Stimulated activated naive CD8-positive, alpha-beta T cell treated with anti-CD3 and anti-CD28 coated beads, Interleukin-15, amount 100 ng/mL, for 72 hours (primary cell): Measurements from ENCODE around the gene LHPP.

ENCODE experiments used
- ATAC-seq: fragments of 150-1000 bp; cut with Tn5 transposase; 2 replicates; pipeline ENCODE4 v1.10.0; 2021; ENCODE audit warnings: mild to moderate bottlenecking, moderate library complexity
- DNase-seq, 2 donors: peaks; one replicate each; pipeline ENCODE4 v3.0.0; 2021 to 2022
- H3K27ac Mint-ChIP-seq, 2 donors: one replicate each; pipeline ENCODE4 v1.8.0; 2022; ENCODE audit warnings: mild to moderate bottlenecking in 2 of 2, mixed read lengths in 2 of 2, moderate library complexity in 2 of 2
- H3K27me3 Mint-ChIP-seq: one replicate; pipeline ENCODE4 v1.8.0; 2022; ENCODE audit warnings: mixed read lengths
- H3K4me1 Mint-ChIP-seq: one replicate; pipeline ENCODE4 v1.8.0; 2022; ENCODE audit warnings: mild to moderate bottlenecking, mixed read lengths
- H3K4me3 Mint-ChIP-seq, 2 donors: one replicate each; pipeline ENCODE4 v1.8.0; 2022; ENCODE audit warnings: mild to moderate bottlenecking in 2 of 2, mixed read lengths in 2 of 2, moderate library complexity in 1 of 2
- H3K9me3 Mint-ChIP-seq, 2 donors: one replicate each; pipeline ENCODE4 v1.8.0; 2022; ENCODE audit warnings: mixed read lengths in 2 of 2

Gene LHPP

GRCh38 chr10:124629842-124630241 lies 168.2 kb downstream of the LHPP start:
- no peak for ATAC-seq
- peaks cover 48% of the 10 kb centered on the region for H3K4me1 Mint-ChIP-seq
- no peak for DNase-seq
- H3K9me3 Mint-ChIP-seq, result peaks cover 0 to 13% of the 10 kb centered on the region in 2 donors
- no peaks in the 10 kb centered on the region for H3K27me3 Mint-ChIP-seq
- no peak overlapping the region for H3K27ac Mint-ChIP-seq
- no peak overlapping the region for H3K4me3 Mint-ChIP-seq

- no peak overlapping the region for H3K27ac Mint-ChIP-seq
- DNase-seq (no peak), ATAC-seq (no peak)
- H3K4me3 Mint-ChIP-seq, result no peak overlapping the region
- H3K4me1 Mint-ChIP-seq, result peaks cover 45% of the 10 kb centered on the region
- H3K9me3 Mint-ChIP-seq, result peaks cover 0 to 13% of the 10 kb centered on the region in 2 donors
- H3K27me3 Mint-ChIP-seq, result no peaks in the 10 kb centered on the region
Observed at GRCh38 chr10:124630551-124630950, 168.9 kb downstream of the LHPP start.

GRCh38 chr10:124632064-124632531 lies 170.5 kb downstream of the LHPP start:
- Mint-ChIP-seq H3K27ac (no peak overlapping the region), H3K4me1 (peaks cover 45% of the 10 kb centered on the region), H3K4me3 (no peak overlapping the region), H3K9me3 (peaks cover 0 to 13% of the 10 kb centered on the region in 2 donors), H3K27me3 (no peaks in the 10 kb centered on the region)
- ATAC-seq (peak; percentile 50), DNase-seq (peak in 1 of 2 donors; percentile 37)

GRCh38 chr10:124632566-124632965 lies 170.9 kb downstream of the LHPP start:
- peaks cover 0 to 13% of the 10 kb centered on the region in 2 donors for H3K9me3 Mint-ChIP-seq
- H3K27me3 Mint-ChIP-seq, result no peaks in the 10 kb centered on the region
- H3K27ac Mint-ChIP-seq, result no peak overlapping the region
- DNase-seq, result no peak
- no peak overlapping the region for H3K4me3 Mint-ChIP-seq
- peaks cover 45% of the 10 kb centered on the region for H3K4me1 Mint-ChIP-seq
- no peak for ATAC-seq

- peaks cover 0 to 13% of the 10 kb centered on the region in 2 donors for H3K9me3 Mint-ChIP-seq
- DNase-seq (no peak), ATAC-seq (peak; percentile 50)
- H3K4me1 Mint-ChIP-seq, result peaks cover 51% of the 10 kb centered on the region
- H3K27ac Mint-ChIP-seq, result peak overlapping the region in 1 of 2 donors; percentile 91
- H3K4me3 Mint-ChIP-seq, result peak overlapping the region in 1 of 2 donors; percentile 57
- H3K27me3 Mint-ChIP-seq, result no peaks in the 10 kb centered on the region
Observed at GRCh38 chr10:124636271-124636995, 174.8 kb downstream of the LHPP start.

- Mint-ChIP-seq H3K4me3 (peak overlapping the region in 1 of 2 donors; percentile 54), H3K27me3 (no peaks in the 10 kb centered on the region), H3K4me1 (peaks cover 53% of the 10 kb centered on the region), H3K27ac (peak overlapping the region in 1 of 2 donors; percentile 54), H3K9me3 (peaks cover 0 to 13% of the 10 kb centered on the region in 2 donors)
- ATAC-seq (no peak), DNase-seq (no peak)
Observed at GRCh38 chr10:124637091-124637700, 175.6 kb downstream of the LHPP start.

GRCh38 chr10:124637746-124638145 lies 176.1 kb downstream of the LHPP start:
- Mint-ChIP-seq H3K4me3 (no peak overlapping the region), H3K27ac (peak overlapping the region in 1 of 2 donors; percentile 54), H3K27me3 (no peaks in the 10 kb centered on the region), H3K9me3 (peaks cover 0 to 13% of the 10 kb centered on the region in 2 donors), H3K4me1 (peaks cover 53% of the 10 kb centered on the region)
- no peak for ATAC-seq
- DNase-seq, result no peak

GRCh38 chr10:124639206-124639605 lies 177.6 kb downstream of the LHPP start:
- no peak for ATAC-seq
- Mint-ChIP-seq H3K27ac (no peak overlapping the region), H3K4me3 (no peak overlapping the region), H3K27me3 (no peaks in the 10 kb centered on the region), H3K9me3 (peaks cover 0 to 6% of the 10 kb centered on the region in 2 donors), H3K4me1 (peaks cover 60% of the 10 kb centered on the region)
- no peak for DNase-seq

GRCh38 chr10:124639646-124640045 lies 178.0 kb downstream of the LHPP start:
- DNase-seq (no peak), ATAC-seq (no peak)
- H3K27me3 Mint-ChIP-seq, result no peaks in the 10 kb centered on the region
- H3K4me1 Mint-ChIP-seq, result peaks cover 65% of the 10 kb centered on the region
- H3K4me3 Mint-ChIP-seq, result no peak overlapping the region
- H3K27ac Mint-ChIP-seq, result no peak overlapping the region
- peaks cover 0 to 1% of the 10 kb centered on the region in 2 donors for H3K9me3 Mint-ChIP-seq

GRCh38 chr10:124640056-124640455 lies 178.4 kb downstream of the LHPP start:
- DNase-seq (no peak), ATAC-seq (no peak)
- Mint-ChIP-seq H3K27ac (no peak overlapping the region), H3K4me3 (no peak overlapping the region), H3K9me3 (no peaks in the 10 kb centered on the region), H3K27me3 (no peaks in the 10 kb centered on the region), H3K4me1 (peaks cover 69% of the 10 kb centered on the region)

GRCh38 chr10:124640538-124641231 lies 179.1 kb downstream of the LHPP start:
- Mint-ChIP-seq H3K27ac (peak overlapping the region in 1 of 2 donors; percentile 75), H3K4me3 (peak overlapping the region; percentile 7 to 14), H3K9me3 (no peaks in the 10 kb centered on the region), H3K27me3 (no peaks in the 10 kb centered on the region), H3K4me1 (peaks cover 72% of the 10 kb centered on the region)
- ATAC-seq, result peak; percentile 33
- DNase-seq, result no peak

- no peaks in the 10 kb centered on the region for H3K27me3 Mint-ChIP-seq
- peak overlapping the region; percentile 42 to 47 for H3K27ac Mint-ChIP-seq
- DNase-seq (no peak), ATAC-seq (peak; percentile 73)
- H3K4me3 Mint-ChIP-seq, result peak overlapping the region; percentile 7 to 14
- peaks cover 72% of the 10 kb centered on the region for H3K4me1 Mint-ChIP-seq
- no peaks in the 10 kb centered on the region for H3K9me3 Mint-ChIP-seq
Observed at GRCh38 chr10:124641282-124642087, 179.9 kb downstream of the LHPP start.

- ATAC-seq, result no peak
- no peaks in the 10 kb centered on the region for H3K9me3 Mint-ChIP-seq
- peaks cover 72% of the 10 kb centered on the region for H3K4me1 Mint-ChIP-seq
Observed at GRCh38 chr10:124642088-124642710, 180.6 kb downstream of the LHPP start.

GRCh38 chr10:124643330-124644009 lies 181.8 kb downstream of the LHPP start:
- ATAC-seq (no peak), DNase-seq (no peak)
- Mint-ChIP-seq H3K4me1 (peaks cover 76% of the 10 kb centered on the region), H3K9me3 (no peaks in the 10 kb centered on the region), H3K27me3 (no peaks in the 10 kb centered on the region), H3K4me3 (no peak overlapping the region), H3K27ac (peak overlapping the region in 1 of 2 donors; percentile 74)

More at GRCh38 chr10:124642088-124642710, 180.6 kb downstream of the LHPP start:
- H3K27ac Mint-ChIP-seq, result no peak overlapping the region
- H3K27me3 Mint-ChIP-seq, result no peaks in the 10 kb centered on the region
- DNase-seq, result no peak
- H3K4me3 Mint-ChIP-seq, result no peak overlapping the region
